ENCODE measurements around the gene RRH.

The RRH gene

DNA sequence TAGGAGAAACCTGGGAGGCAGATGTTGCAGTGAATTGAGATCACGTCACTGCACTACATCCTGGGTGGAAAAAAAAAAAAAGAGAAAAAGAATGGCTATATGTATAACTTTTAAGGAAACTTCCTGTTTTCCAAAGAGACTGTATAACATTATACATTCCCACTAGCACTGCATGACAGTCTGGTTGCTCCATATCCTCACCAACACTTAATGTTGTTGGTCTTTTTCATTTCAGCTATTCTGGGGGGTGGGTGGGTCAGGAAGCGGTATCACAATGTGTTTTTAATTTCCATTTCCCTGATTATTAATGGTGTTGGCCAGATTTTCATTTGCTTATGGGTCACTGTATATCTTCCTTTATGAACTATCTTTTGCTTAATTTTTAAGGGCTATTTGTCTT is 33.5 kb downstream of the RRH start:
- TF ChIP-seq, protein P1, sequence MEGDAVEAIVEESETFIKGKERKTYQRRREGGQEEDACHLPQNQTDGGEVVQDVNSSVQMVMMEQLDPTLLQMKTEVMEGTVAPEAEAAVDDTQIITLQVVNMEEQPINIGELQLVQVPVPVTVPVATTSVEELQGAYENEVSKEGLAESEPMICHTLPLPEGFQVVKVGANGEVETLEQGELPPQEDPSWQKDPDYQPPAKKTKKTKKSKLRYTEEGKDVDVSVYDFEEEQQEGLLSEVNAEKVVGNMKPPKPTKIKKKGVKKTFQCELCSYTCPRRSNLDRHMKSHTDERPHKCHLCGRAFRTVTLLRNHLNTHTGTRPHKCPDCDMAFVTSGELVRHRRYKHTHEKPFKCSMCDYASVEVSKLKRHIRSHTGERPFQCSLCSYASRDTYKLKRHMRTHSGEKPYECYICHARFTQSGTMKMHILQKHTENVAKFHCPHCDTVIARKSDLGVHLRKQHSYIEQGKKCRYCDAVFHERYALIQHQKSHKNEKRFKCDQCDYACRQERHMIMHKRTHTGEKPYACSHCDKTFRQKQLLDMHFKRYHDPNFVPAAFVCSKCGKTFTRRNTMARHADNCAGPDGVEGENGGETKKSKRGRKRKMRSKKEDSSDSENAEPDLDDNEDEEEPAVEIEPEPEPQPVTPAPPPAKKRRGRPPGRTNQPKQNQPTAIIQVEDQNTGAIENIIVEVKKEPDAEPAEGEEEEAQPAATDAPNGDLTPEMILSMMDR (IDR thresholded peaks at IDR 0.05) = no peak
- Histone ChIP-seq H3K36me3 (no peaks in the 10 kb centered on the region), H3K4me3 (ENCODE audit: low read depth in 1 of 2, low read length in 1 of 2) (no peak overlapping the region), H3K4me1 (ENCODE audit: control insufficient read depth in 1 of 2, insufficient read depth in 1 of 2, low read depth in 1 of 2, low read length in 1 of 2) (no peaks in the 10 kb centered on the region), H3K27me3 (no peaks in the 10 kb centered on the region), H3K9me3 (no peaks in the 10 kb centered on the region), H3K27ac (no peak overlapping the region)

DNA sequence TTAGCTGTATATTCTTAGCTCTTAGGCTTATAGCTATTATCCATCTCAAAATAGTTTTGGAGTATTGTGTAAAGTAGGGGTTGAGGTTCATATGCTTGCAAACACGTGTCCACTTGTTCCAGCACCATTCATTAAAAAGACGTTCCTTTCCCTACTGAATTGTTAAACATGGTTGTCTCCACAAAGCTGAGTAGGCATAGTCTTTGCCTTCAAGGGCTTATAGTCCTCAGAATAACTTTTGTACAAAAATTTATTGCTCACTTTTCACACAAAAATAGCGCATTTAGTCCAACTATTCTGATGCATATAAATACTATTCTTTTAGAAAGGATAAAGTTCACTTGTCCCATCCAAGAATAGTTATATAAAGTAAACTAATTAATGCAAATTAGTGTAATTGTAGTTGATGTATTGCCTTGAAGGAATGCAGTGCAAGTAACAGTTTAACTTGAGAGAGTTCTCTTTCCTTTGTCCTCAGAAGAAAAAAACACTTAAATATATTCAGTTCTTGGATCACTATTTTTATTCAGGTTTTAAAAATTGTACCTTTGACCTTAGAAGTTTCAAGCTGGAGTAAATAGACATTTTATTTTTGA is 34.2 kb downstream of the RRH start:
- H3K4me3 ChIP-seq (ENCODE audit: low read depth in 1 of 2, low read length in 1 of 2) = no peak overlapping the region
- H3K4me1 ChIP-seq (ENCODE audit: control insufficient read depth in 1 of 2, insufficient read depth in 1 of 2, low read depth in 1 of 2, low read length in 1 of 2) = no peaks in the 10 kb centered on the region
- H3K36me3 ChIP-seq = no peaks in the 10 kb centered on the region
- H3K27ac ChIP-seq = no peak overlapping the region
- H3K9me3 ChIP-seq = no peaks in the 10 kb centered on the region
- TF ChIP-seq, protein P1 (IDR thresholded peaks at IDR 0.05) = no peak
- no peaks in the 10 kb centered on the region for H3K27me3 ChIP-seq

DNA sequence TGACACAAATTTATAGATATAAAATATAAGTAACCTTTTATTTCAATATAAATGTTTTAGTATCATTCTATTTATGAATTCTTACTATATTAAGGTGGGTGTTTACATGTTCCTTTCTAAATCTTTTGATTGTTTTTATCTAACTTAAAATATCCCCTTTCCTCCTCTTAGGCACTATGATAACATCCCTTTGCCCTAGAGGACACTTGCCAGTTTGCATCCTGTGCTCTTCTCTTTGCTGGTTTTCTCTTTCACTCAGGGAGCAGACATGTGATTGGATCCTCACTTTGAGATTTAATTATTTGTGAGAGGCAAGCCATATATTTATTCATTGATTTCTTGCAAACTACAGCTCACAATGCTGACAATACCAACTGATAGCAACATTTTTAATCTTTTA is 36.4 kb downstream of the RRH start:
- no peaks in the 10 kb centered on the region for H3K9me3 ChIP-seq

DNA sequence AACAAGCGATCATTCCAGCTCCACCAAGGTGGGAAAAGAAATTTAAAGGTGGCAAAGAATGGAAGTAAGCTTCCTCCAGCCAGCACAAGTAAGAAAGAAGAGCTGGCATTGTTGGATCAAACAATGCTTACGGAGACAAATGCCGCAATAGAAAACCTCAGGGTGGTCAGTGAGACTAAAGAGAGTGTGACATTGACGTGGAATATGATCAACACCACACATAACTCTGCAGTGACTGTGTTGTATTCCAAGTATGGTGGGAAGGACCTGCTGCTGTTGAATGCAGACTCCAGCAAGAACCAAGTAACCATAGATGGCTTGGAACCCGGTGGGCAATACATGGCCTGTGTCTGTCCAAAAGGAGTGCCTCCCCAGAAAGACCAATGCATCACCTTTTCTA is 42.3 kb downstream of the RRH start:
- TF ChIP-seq, protein P1 (IDR thresholded peaks at IDR 0.05) = no peak
- Histone ChIP-seq H3K4me3 (ENCODE audit: low read depth in 1 of 2, low read length in 1 of 2) (no peak overlapping the region), H3K4me1 (ENCODE audit: control insufficient read depth in 1 of 2, insufficient read depth in 1 of 2, low read depth in 1 of 2, low read length in 1 of 2) (no peaks in the 10 kb centered on the region), H3K9me3 (no peaks in the 10 kb centered on the region), H3K27ac (no peak overlapping the region), H3K27me3 (no peaks in the 10 kb centered on the region), H3K36me3 (no peaks in the 10 kb centered on the region)

More for the DNA sequence above, 36.4 kb downstream of the RRH start:
- H3K4me1 ChIP-seq (ENCODE audit: control insufficient read depth in 1 of 2, insufficient read depth in 1 of 2, low read depth in 1 of 2, low read length in 1 of 2) = no peaks in the 10 kb centered on the region
- no peak overlapping the region for H3K4me3 ChIP-seq (ENCODE audit: low read depth in 1 of 2, low read length in 1 of 2)
- H3K27ac ChIP-seq = no peak overlapping the region
- H3K36me3 ChIP-seq = no peaks in the 10 kb centered on the region
- TF ChIP-seq, protein P1 (IDR thresholded peaks at IDR 0.05) = no peak
- H3K27me3 ChIP-seq = no peaks in the 10 kb centered on the region

DNA sequence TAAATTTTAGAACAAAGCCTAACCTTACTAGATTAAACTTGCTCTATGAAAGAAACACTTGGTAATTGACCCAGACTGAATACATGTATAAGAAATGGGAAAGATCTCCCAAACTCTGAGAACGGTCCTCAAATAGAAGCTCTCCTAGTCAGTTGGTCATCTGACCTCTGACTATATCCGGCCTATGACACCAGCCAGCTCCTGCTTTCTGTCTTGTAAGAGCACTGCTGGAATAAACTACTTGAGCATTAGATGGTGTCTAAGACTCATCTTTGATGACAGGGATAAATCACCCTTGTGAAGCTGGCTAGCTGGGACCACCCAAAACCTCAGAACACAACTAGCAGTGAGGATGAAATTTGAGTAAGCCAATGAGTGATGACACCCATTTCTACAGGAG is 44.3 kb downstream of the RRH start:
- H3K36me3 ChIP-seq = no peaks in the 10 kb centered on the region
- H3K4me1 ChIP-seq (ENCODE audit: control insufficient read depth in 1 of 2, insufficient read depth in 1 of 2, low read depth in 1 of 2, low read length in 1 of 2) = no peaks in the 10 kb centered on the region
- no peaks in the 10 kb centered on the region for H3K9me3 ChIP-seq
- H3K4me3 ChIP-seq (ENCODE audit: low read depth in 1 of 2, low read length in 1 of 2) = no peak overlapping the region
- no peaks in the 10 kb centered on the region for H3K27me3 ChIP-seq
- no peak overlapping the region for H3K27ac ChIP-seq
- TF ChIP-seq, protein P1 (IDR thresholded peaks at IDR 0.05) = no peak
